Limb (tissue), 2 donors: ENCODE results near the gene CCNJL.

Source experiments
- DNase-seq, 2 donors: peaks; one replicate each; pipeline ENCODE4 v3.0.0-alpha.2; 2016; ENCODE audit errors: extremely low spot score in 2 of 2

Gene CCNJL

GRCh38 chr5:160230686-160231527, 81.5 kb downstream of the CCNJL start:
- no peak for DNase-seq

DNA sequence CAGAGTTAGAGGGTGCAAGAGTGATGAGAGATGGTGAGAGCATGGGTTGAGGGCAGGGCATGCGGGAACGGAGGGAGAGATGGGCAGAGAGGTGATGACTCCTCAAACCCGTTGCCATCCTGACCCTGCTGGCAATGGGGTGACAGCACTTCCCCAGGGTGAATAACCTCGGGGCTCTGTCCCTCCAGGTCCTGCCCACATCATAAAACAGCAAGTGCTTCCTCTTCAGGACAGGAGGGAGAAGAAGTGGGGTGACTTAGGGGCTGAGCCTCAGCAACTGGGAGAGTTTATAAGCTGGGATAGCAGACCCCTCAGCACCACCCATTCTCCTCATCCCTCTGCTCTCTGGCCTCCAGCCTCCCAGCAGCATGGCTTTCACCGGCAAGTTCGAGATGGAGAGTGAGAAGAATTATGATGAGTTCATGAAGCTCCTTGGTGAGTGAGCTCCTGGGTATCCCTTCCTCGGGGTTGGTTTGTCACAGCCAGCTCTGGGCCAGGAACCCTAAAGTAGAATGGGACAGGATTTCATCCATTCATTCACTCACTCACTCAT, 83.1 kb downstream of the CCNJL start, which contains the start of gene FABP6:
FABP6 (plus strand) TSS at position 317 of the 553 bp plus-strand sequence; CDS start at position 369, 52 bp downstream.
- DNase-seq, result no peak

DNA sequence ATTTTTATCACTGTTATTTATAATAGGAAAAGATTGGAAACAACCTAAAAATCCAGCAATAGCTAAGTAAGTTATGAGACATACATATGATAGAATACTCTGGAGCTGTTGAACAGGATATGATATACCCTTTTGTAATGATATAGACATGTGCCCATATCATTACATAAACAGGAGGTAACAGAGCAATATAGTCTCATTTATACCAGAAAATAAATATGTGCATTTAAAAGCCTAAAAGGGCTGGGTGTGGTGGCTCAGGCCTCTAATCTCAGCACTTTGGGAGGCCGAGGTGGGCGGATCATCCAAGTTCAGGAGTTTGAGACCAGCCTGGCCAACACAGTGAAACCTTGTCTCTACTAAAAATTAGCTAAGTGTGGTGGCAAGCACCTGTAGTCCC, 85.4 kb downstream of the CCNJL start:
- DNase-seq, result no peak

DNA sequence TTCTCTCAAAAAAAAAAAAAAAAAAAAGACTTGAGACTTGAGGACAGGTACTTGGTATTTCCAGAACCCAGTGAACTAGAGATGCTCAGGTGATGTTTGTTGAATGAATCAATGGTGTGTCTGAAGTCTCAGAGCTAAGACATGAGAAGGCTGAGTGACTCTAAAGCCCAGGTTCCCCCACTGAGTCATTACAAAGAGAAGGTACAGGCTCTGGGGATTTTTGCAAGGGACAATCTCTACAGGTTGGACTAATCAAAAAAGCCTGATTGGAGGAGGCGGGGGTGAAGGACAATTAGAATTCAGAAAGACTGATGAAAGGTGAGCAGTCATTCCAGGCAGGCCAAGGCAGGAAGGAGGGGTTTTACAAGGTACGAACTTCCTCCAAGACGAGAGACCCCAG, 91.3 kb downstream of the CCNJL start:
- DNase-seq, result no peak

DNA sequence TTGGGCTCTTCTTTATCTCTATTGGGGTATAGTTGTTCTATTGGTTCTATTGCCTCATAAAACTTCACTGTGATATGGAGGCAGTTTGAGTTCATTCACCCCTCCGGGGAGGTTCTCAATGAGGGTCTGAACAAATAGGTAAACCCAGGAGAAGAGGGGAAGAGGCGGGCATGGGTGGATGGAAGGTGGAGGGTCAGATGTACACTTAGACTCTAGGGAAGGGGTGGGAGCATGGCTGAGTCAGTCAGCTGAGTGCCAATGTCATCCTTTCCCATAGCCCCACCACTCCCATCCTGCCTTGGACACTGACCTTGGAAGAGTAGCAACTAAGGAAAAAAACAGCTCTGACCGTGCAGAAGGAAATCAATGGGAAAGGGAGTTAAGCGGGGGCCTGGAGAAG, 93.0 kb downstream of the CCNJL start:
- DNase-seq, result no peak

DNA sequence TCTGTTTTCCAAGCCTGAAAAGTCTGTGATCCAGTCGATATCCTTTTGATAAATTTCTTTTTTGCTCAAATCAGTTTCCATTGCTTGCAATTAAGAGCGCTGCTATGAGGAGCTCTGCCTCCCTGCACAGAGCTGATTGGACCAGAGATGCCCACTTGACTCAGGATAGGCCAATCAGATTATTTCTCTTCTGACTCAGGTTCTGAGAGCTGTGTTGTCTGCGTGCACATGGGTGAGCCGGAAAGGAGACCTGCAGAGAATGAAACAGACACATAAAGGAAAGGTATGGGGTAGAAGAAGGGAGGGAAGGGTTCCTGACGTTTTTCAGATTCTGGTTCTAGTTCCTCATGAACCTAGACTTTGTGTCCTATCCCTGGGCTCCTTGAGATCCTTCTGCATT, 98.8 kb downstream of the CCNJL start:
- no peak for DNase-seq

GRCh38 chr5:160211352-160211751, 101.0 kb downstream of the CCNJL start:
- no peak for DNase-seq

GRCh38 chr5:160210606-160211005, 101.8 kb downstream of the CCNJL start:
- no peak for DNase-seq

DNA sequence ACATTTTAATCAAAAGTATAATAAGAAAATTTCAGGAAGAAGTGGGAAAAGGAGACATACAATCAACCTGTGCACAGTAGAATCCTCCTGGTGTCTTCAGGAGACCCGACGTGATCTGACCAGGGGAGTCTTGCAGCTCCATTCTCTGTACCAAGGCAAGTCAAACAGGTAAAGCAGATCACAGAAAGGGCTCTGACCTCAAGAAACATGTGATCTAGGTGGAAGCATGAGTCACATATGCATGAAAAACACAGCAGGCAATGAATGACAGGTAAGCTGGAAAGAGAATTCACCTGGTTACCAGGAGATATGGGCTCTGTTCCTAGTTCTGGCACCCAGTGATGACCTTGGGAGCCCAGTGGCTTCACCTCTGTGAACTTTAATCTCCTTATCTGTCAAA, 102.4 kb downstream of the CCNJL start:
- no peak for DNase-seq

DNA sequence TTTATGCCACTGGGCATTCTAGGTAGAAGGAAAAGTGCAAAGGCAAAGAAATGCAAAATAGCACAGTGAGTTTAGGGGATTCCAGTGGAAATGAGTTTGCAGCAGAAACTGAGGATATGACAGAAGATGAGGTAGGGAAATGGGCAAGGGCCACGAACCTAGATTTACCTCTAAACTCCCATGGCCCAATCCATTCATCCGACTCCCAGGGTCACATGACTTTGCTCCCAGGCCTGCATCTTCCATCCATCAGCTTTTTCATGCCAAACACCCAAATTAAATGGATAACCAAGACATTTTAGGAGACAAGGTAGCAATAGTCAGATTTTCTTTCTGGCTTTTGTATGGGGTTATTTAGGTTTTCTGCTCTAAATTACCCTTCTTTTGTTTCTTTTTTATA, 105.3 kb downstream of the CCNJL start:
- DNase-seq, result no peak
